ENCODE measurements around the gene TTC3. TPM values are rescaled to one million over a fixed set of nuclear protein-coding genes. Genes with fewer than 3 reads are reported as not detected.

Gene TTC3
- total and polyA plus RNA-seq, 10 of the 15 experiments (the other 5 are each of a cell fraction or from before 2014, with no cell fraction given) = 23.1 to 94.9 (median 72.7) TPM

GRCh38 chr21:37210130-37210529 is 137.1 kb downstream of the TTC3 start:
- no TSS peak for BruUV-seq (replicated peaks)
- TF ChIP-seq NFXL1 (IDR thresholded peaks at IDR 0.05; ENCODE audit: borderline replicate concordance) (no peak), BACH1 (IDR thresholded peaks at IDR 0.05; ENCODE audit: borderline replicate concordance) (no peak), IKZF1 (conservative IDR thresholded peaks at IDR 0.05) (no peak), PAX5 (IDR thresholded peaks at IDR 0.05; ENCODE audit: borderline replicate concordance, low read depth, low read length) (peak; percentile 60; the same call in 1 of the 2 replicates)
- H3K79me2 ChIP-seq (ENCODE audit: control insufficient read depth, insufficient read depth, low read length) = no peaks in the 10 kb centered on the region
- RAD21 ChIA-PET (ENCODE audit: unreplicated experiment) = no interaction called here
- in situ Hi-C loops (cut with MboI) = no loop called here
- no peak overlapping the region for H3K27ac ChIP-seq (ENCODE audit: control insufficient read depth, insufficient read depth)
- H3K9me3 ChIP-seq (replicated peaks; ENCODE audit: control insufficient read depth, insufficient read depth, low read length) = no peaks in the 10 kb centered on the region; the same call in 2 of the 3 replicates
- no peak overlapping the region for H3K9ac ChIP-seq (ENCODE audit: control insufficient read depth, insufficient read depth, low read length)
- CTCF ChIA-PET = interaction anchor here (2.2 kb wide), 1 partner anchor 10 kb away, joined by 9 read pairs; no protein-coding TSS in a partner anchor
- H4K20me1 ChIP-seq (ENCODE audit: control insufficient read depth, insufficient read depth) = no peaks in the 10 kb centered on the region
- H3K4me3 ChIP-seq = no peak overlapping the region
- peaks cover 40% of the 10 kb centered on the region for H3K4me1 ChIP-seq (ENCODE audit: control insufficient read depth, insufficient read depth, low read length)
- no peaks in the 10 kb centered on the region for H3K36me3 ChIP-seq (ENCODE audit: control insufficient read depth in 2 of 2, insufficient read depth in 2 of 2, low read length in 1 of 2)
- H3K4me2 ChIP-seq (ENCODE audit: control insufficient read depth, insufficient read depth) = no peak overlapping the region; the same call in 1 of the 2 replicates
- H3K27me3 ChIP-seq (replicated peaks in 1 of 2; ENCODE audit: control insufficient read depth in 2 of 2, insufficient read depth in 2 of 2, low read length in 1 of 2) = no peaks in the 10 kb centered on the region
- no peak overlapping the region; the same call in 1 of the 2 replicates for H2AFZ ChIP-seq (ENCODE audit: control insufficient read depth, low read depth, low read length)
- intact Hi-C loops (cut with micrococcal nuclease; ENCODE audit: unreplicated experiment) = no loop called here
- DNase-seq (ENCODE audit: low read depth, low spot score) (no peak), ATAC-seq (no peak), FAIRE-seq (no peak)
- SMC1A ChIA-PET (ENCODE audit: uncharacterized antibody, unreplicated experiment) = interaction anchor here (1.4 to 3.7 kb wide), 3 partner anchors 10 to 57 kb away, joined by 3 to 15 read pairs (median 11); partner anchors contain the start of gene VPS26C
- POLR2A ChIA-PET = no interaction called here
- 67% methylated on average over 7 of the region's 7 CpGs for WGBS (ENCODE audit: insufficient coverage, insufficient replicate concordance, low lambda C conversion rate, missing lambda C conversion rate)

GRCh38 chr21:37210799-37211198 is 137.7 kb downstream of the TTC3 start:
- ATAC-seq (no peak), FAIRE-seq (no peak), DNase-seq (ENCODE audit: low read depth, low spot score) (no peak)
- H2AFZ ChIP-seq (ENCODE audit: control insufficient read depth, low read depth, low read length) = no peak overlapping the region
- no peak overlapping the region for H3K4me3 ChIP-seq
- no peaks in the 10 kb centered on the region for H3K27me3 ChIP-seq (replicated peaks in 1 of 2; ENCODE audit: control insufficient read depth in 2 of 2, insufficient read depth in 2 of 2, low read length in 1 of 2)
- 100% methylated on average over 1 of the region's 1 CpG for WGBS (ENCODE audit: insufficient coverage, insufficient replicate concordance, low lambda C conversion rate, missing lambda C conversion rate)
- BruUV-seq (replicated peaks) = no TSS peak
- POLR2A ChIA-PET = no interaction called here
- no peaks in the 10 kb centered on the region for H4K20me1 ChIP-seq (ENCODE audit: control insufficient read depth, insufficient read depth)
- intact Hi-C loops (cut with micrococcal nuclease; ENCODE audit: unreplicated experiment) = no loop called here
- H3K36me3 ChIP-seq (ENCODE audit: control insufficient read depth in 2 of 2, insufficient read depth in 2 of 2, low read length in 1 of 2) = no peaks in the 10 kb centered on the region
- RAD21 ChIA-PET (ENCODE audit: unreplicated experiment) = no interaction called here
- SMC1A ChIA-PET (ENCODE audit: uncharacterized antibody, unreplicated experiment) = no interaction called here
- CTCF ChIA-PET = no interaction called here
- H3K4me1 ChIP-seq (ENCODE audit: control insufficient read depth, insufficient read depth, low read length) = peaks cover 40% of the 10 kb centered on the region
- H3K9me3 ChIP-seq (replicated peaks; ENCODE audit: control insufficient read depth, insufficient read depth, low read length) = no peaks in the 10 kb centered on the region; the same call in 2 of the 3 replicates
- H3K27ac ChIP-seq (ENCODE audit: control insufficient read depth, insufficient read depth) = no peak overlapping the region
- H3K79me2 ChIP-seq (ENCODE audit: control insufficient read depth, insufficient read depth, low read length) = no peaks in the 10 kb centered on the region
- H3K4me2 ChIP-seq (ENCODE audit: control insufficient read depth, insufficient read depth) = no peak overlapping the region
- H3K9ac ChIP-seq (ENCODE audit: control insufficient read depth, insufficient read depth, low read length) = no peak overlapping the region
- in situ Hi-C loops (cut with MboI) = no loop called here
- no peak for TF ChIP-seq POLR2A (IDR thresholded peaks at IDR 0.05; ENCODE audit: low read depth, low read length)
- TF ChIP-seq HCFC1 (IDR thresholded peaks at IDR 0.05; ENCODE audit: low read length) = no peak
- TF ChIP-seq ZNF687 (IDR thresholded peaks at IDR 0.05) = no peak
- TF ChIP-seq REST (IDR thresholded peaks at IDR 0.05; ENCODE audit: low read depth, low read length) = no peak
- TF ChIP-seq NR2C1 (IDR thresholded peaks at IDR 0.05) = no peak
- TF ChIP-seq CHD4 (IDR thresholded peaks at IDR 0.05) = no peak
- no peak for TF ChIP-seq SIN3A (IDR thresholded peaks at IDR 0.05; ENCODE audit: low read depth, low read length)
- no peak for TF ChIP-seq YY1 (IDR thresholded peaks at IDR 0.05; ENCODE audit: low read depth, low read length)

Measured in GM12878 (cell line).